ENCODE results near the gene CDC6.

- TF ChIP-seq, protein P1, sequence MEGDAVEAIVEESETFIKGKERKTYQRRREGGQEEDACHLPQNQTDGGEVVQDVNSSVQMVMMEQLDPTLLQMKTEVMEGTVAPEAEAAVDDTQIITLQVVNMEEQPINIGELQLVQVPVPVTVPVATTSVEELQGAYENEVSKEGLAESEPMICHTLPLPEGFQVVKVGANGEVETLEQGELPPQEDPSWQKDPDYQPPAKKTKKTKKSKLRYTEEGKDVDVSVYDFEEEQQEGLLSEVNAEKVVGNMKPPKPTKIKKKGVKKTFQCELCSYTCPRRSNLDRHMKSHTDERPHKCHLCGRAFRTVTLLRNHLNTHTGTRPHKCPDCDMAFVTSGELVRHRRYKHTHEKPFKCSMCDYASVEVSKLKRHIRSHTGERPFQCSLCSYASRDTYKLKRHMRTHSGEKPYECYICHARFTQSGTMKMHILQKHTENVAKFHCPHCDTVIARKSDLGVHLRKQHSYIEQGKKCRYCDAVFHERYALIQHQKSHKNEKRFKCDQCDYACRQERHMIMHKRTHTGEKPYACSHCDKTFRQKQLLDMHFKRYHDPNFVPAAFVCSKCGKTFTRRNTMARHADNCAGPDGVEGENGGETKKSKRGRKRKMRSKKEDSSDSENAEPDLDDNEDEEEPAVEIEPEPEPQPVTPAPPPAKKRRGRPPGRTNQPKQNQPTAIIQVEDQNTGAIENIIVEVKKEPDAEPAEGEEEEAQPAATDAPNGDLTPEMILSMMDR (IDR thresholded peaks at IDR 0.05): no peak
- TF ChIP-seq POLR2A (IDR thresholded peaks at IDR 0.05): no peak
Measured at GRCh38 chr17:40287159-40287493, 553 bp upstream of the CDC6 start.
